Karpas-422 (cell line): ENCODE results near the gene PGGHG. TPM values are rescaled to one million over a fixed set of nuclear protein-coding genes. Genes with fewer than 3 reads are reported as not detected.
A peak's percentile ranks its signal among the peaks of the same experiment; 100 is the strongest.
"Not testable (repeated sequence)": the region's sequence is repeated elsewhere in the genome, so short reads cannot be mapped to it uniquely, and the experiment has no call there.

ENCODE experiments used
- DNase-seq: peaks from one replicate; pipeline ENCODE4 v3.0.0-alpha.2; 2015
- H2AFZ ChIP-seq: fragments of 200-600 bp; sonication (generic); 2 replicates; pipeline ENCODE4 v1.6.1; 2014; ENCODE audit warnings: antibody characterized with exemption, low read length, mixed read lengths
- H3K27ac ChIP-seq: fragments of 200-600 bp; sonication (generic); 2 replicates; pipeline ENCODE4 v1.5.1; 2014; ENCODE audit warnings: mild to moderate bottlenecking, low read length, moderate library complexity
- H3K27me3 ChIP-seq: fragments of 200-600 bp; sonication (generic); 2 replicates; pipeline ENCODE4 v1.6.1; 2014; ENCODE audit warnings: low read length, mixed read lengths
- H3K36me3 ChIP-seq: fragments of 200-600 bp; sonication (generic); 2 replicates; pipeline ENCODE4 v1.6.1; 2014; ENCODE audit warnings: low read length, mixed read lengths; ENCODE audit not compliant: insufficient read depth
- H3K4me1 ChIP-seq: fragments of 200-600 bp; sonication (generic); 2 replicates; pipeline ENCODE4 v1.6.1; 2014; ENCODE audit warnings: mild to moderate bottlenecking, low read length, mixed read lengths
- H3K4me2 ChIP-seq: fragments of 200-600 bp; sonication (generic); 2 replicates; pipeline ENCODE4 v1.6.1; 2014; ENCODE audit warnings: low read length, low read depth, mild to moderate bottlenecking; ENCODE audit not compliant: poor library complexity, severe bottlenecking
- H3K4me3 ChIP-seq: fragments of 200-600 bp; sonication (generic); 2 replicates; pipeline ENCODE4 v1.5.1; 2014; ENCODE audit warnings: mild to moderate bottlenecking, antibody characterized with exemption, low read length, mixed read lengths
- H3K79me2 ChIP-seq: fragments of 200-600 bp; sonication (generic); 2 replicates; pipeline ENCODE4 v1.6.1; 2014; ENCODE audit warnings: mild to moderate bottlenecking, low read length, mixed read lengths
- H3K9ac ChIP-seq: fragments of 200-600 bp; sonication (generic); 2 replicates; pipeline ENCODE4 v1.6.0; 2014; ENCODE audit warnings: low read length
- H3K9me2 ChIP-seq: fragments of 200-600 bp; sonication (generic), shearing (Covaris generic); replicated peaks from 2 replicates; pipeline ENCODE4 v1.6.0; 2014; ENCODE audit warnings: mild to moderate bottlenecking, low read length, moderate library complexity; ENCODE audit not compliant: insufficient read depth
- H3K9me3 ChIP-seq: fragments of 300-700, 200-600 bp; sonication (generic); 2 replicates; pipeline ENCODE4 v1.6.1; 2014; ENCODE audit warnings: low read length, mixed read lengths
- H4K20me1 ChIP-seq: fragments of 200-600 bp; sonication (generic); 2 replicates; pipeline ENCODE4 v1.6.1; 2014; ENCODE audit warnings: mild to moderate bottlenecking, antibody characterized with exemption, low read length, low read depth; ENCODE audit not compliant: insufficient read depth
- total RNA-seq: library from RNA; depleted of rRNA; stranded (reverse); fragments of >200 nt; shearing (Covaris generic); gene quantifications from 2 replicates; pipeline ENCODE4 v1.2.3, GENCODE V29; 2014; ENCODE audit warnings: low replicate concordance

The PGGHG gene
- total RNA-seq, 1 experiment from 2014 or later = 17.0 TPM

DNA sequence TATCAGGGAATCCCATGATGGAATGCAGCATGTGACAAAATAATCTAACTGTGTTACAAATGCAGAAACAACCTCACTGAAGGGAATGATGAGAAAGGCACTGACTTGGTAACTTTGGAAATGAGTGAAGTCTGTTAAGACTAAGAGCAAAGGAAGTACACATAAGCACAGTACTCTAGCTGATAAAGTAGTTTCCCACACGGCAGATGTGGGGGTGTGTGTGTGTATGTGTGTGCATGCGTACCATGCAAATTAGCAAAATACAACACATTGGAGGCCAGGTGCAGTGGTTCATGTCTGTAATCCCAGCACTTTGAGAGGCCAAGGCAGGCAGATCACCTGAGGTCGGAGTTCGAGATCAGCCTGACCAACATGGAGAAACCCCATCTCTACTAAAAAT lies 27.3 kb upstream of the PGGHG start:
- no peaks in the 10 kb centered on the region for H3K36me3 ChIP-seq
- H3K27ac ChIP-seq = no peak overlapping the region
- H3K4me2 ChIP-seq = no peak overlapping the region
- no peak overlapping the region for H2AFZ ChIP-seq
- no peaks in the 10 kb centered on the region for H3K9me2 ChIP-seq
- no peaks in the 10 kb centered on the region for H3K9me3 ChIP-seq
- H3K4me1 ChIP-seq = peaks cover 19% of the 10 kb centered on the region
- no peaks in the 10 kb centered on the region for H4K20me1 ChIP-seq
- no peak for DNase-seq
- H3K79me2 ChIP-seq = no peaks in the 10 kb centered on the region
- H3K9ac ChIP-seq = no peak overlapping the region
- H3K4me3 ChIP-seq = no peak overlapping the region
- H3K27me3 ChIP-seq = no peaks in the 10 kb centered on the region

DNA sequence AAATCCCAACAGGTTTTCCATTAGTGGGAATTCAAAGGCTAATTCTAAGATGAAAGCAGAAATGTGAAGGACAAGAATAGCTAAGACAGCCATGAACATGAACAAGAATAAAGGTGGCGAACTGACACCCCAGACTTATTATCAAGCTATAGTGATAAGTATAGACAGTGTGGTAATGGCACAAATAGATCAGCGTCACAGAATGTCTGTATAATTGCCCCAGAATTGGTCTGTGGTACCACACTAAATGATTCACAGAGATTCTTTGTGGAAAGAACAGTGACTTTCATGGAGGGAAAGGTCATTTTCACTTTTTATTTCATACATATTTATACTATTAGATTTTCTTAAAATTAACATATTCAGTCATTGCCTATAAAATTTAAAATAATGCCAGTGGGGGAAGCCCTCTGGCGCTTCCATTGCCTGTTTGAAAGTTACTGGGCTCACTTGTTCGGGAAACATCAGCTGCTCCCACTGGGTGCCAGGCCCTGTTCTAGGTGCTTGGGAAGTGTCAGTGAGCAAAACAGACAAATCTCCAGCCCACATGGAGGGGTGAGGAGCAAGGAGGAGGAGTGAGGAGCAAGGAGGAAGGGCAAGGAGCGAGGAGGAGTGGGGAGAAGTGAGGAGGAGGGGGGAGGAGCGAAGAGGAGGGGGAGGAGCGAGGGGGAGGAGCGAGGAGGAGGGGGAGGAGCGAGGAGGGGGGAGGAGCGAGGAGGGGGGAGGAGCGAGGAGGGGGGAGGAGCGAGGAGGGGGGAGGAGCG lies 22.1 kb upstream of the PGGHG start:
- Histone ChIP-seq H3K27ac (no peak overlapping the region), H4K20me1 (no peaks in the 10 kb centered on the region), H3K4me3 (no peak overlapping the region), H3K79me2 (no peaks in the 10 kb centered on the region), H2AFZ (no peak overlapping the region), H3K9me2 (no peaks in the 10 kb centered on the region), H3K9ac (no peak overlapping the region), H3K36me3 (no peaks in the 10 kb centered on the region), H3K4me1 (peaks cover 29% of the 10 kb centered on the region), H3K27me3 (no peaks in the 10 kb centered on the region), H3K4me2 (no peak overlapping the region), H3K9me3 (no peaks in the 10 kb centered on the region)
- DNase-seq = peak; percentile 70

DNA sequence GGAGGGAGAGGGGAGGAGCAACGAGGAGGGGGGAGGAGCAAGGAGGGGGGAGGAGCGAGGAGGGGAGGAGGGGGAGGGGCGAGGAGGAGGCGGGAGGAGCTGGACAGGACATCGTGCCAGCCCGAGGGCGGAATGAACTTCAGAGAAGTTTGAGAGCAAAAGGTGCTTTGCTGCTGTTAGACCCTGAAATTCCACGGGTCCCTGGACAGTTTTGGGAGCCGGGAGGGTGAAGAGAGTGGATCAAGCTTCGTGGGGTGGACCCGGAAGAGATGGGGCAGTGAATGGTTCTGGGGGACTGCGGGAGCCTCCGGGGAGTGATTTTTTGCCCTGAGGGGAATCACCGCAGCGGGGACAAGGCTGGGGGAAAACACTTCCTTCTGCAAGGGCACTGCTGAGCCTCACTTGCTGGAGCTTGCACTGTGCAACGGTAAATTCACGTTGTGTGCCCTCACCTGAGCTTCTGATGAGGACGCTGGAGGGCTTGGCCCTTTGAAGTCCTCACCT lies 21.4 kb upstream of the PGGHG start:
- peak overlapping the region; percentile 92 for H3K27ac ChIP-seq

DNA sequence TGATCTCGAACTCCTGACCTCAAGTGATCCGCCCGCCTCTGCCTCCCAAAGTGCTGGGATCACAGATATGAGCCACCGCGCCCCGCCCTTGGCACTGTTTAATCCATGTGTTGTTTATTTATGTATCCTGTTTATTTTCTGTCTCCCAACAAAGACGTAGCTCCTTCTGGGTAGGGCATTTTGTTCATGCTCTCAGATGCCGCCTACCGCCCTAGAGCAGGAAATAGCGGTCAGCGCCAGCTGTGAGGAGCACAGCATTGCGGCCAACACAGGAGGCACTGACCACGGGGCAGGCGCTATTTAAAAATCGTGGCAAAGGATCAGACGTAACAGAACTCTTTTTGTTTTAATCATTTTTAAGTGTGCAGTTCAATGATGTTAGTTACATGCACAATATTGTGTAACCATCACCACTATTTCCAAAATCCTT lies 20.2 kb upstream of the PGGHG start:
- H3K27me3 ChIP-seq, H3K36me3 ChIP-seq, H2AFZ ChIP-seq, H3K79me2 ChIP-seq, H3K9me2 ChIP-seq, H4K20me1 ChIP-seq, H3K9me3 ChIP-seq: not testable (repeated sequence)
- Histone ChIP-seq H3K9ac (peak overlapping the region; percentile 79), H3K4me2 (peak overlapping the region; percentile 78), H3K4me3 (peak overlapping the region; percentile 63), H3K4me1 (peaks cover 29% of the 10 kb centered on the region), H3K27ac (peak overlapping the region; percentile 92)
- peak; percentile 77 for DNase-seq

More for the DNA sequence above, 21.4 kb upstream of the PGGHG start:
- H3K9me3 ChIP-seq = no peaks in the 10 kb centered on the region
- no peaks in the 10 kb centered on the region for H4K20me1 ChIP-seq
- H3K9me2 ChIP-seq = no peaks in the 10 kb centered on the region
- peak; percentile 74 for DNase-seq
- peak overlapping the region; percentile 78 for H3K4me2 ChIP-seq
- H3K79me2 ChIP-seq = no peaks in the 10 kb centered on the region
- H3K9ac ChIP-seq = peak overlapping the region; percentile 79
- no peaks in the 10 kb centered on the region for H3K36me3 ChIP-seq
- H3K4me1 ChIP-seq = peaks cover 29% of the 10 kb centered on the region
- peak overlapping the region; percentile 63 for H3K4me3 ChIP-seq
- no peaks in the 10 kb centered on the region for H3K27me3 ChIP-seq
- peak overlapping the region; percentile 27; the same call in 1 of the 2 replicates for H2AFZ ChIP-seq

DNA sequence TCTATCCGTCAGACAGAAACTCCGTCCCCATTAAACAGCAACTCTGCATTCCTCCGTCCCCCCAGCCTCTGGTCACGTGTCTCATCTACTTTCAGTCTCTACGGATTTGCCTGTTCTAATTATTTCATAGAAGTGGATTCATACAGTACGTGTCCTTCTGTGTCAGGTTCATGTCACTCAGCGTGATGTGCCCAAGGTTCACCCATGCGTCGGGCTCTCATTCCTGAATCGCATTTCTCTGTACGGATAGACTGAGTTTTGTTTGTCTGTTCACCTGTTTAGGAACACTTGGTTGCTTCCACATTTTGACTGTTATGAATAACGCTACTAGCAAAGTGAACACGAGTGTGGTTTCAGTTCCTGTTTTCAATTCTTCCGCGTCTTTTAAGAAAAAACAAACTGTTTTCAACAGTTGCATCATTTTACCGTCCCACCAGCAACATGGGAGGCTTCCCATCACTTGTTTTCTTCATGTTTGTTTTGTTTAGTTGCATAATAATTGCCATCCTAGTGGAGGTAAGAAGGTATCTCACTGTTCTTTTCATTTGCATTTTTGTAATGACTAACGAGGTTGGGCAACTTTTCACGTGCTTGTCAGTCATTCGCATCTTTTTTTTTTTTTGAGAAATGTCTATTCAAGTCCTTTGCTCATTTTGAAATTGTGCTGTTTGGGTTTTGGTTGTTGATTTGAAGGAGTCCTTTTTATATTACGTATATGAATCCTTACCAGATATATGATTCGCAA lies 19.6 kb upstream of the PGGHG start:
- peak overlapping the region; percentile 78 for H3K4me2 ChIP-seq
- peak overlapping the region; percentile 90 for H2AFZ ChIP-seq

DNA sequence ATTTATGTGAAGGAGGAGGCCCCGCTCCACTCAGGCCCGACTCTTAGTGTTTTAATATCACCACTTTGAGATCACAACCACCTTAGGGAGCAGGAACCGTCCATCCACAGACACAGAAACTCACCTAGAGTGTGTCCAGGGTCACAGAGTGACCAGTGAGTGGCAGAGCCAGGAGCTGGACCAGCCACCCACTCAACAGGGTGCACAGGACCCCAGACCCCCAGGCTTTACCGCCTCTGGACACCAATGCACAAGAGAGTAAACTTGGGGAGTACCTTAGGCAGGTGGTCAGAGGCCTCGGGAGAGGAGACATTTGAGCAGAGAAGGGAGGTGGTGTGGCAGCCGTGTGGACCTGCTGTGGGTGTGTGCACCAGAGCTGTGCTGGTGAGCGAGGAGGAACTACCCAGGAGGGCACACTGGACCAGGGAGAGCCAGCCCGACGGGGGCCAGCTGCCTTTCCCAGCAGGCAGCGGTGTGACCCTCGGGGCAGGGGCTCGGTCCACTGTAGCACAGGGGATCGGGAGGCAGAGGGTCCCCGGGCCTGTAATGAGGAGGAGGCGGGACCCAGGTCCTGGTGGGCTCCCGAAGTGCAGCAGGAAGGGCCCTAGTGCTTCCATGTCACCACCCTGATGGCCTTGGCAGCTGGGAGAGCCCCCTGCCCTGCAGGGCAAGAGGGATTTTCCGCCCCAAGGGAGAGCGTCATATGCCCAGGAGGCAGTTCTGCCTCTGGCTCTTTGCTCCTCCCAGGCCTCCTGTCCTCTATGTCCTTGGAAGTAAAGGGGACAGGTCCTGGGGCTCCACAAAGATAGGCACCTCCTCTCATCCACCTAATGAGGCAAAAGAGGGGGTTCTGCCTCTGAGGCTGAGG lies 18.2 kb upstream of the PGGHG start:
- Histone ChIP-seq H3K4me3 (no peak overlapping the region), H3K36me3 (no peaks in the 10 kb centered on the region), H3K4me2 (no peak overlapping the region), H3K79me2 (no peaks in the 10 kb centered on the region), H3K27ac (no peak overlapping the region), H3K9me3 (no peaks in the 10 kb centered on the region), H4K20me1 (no peaks in the 10 kb centered on the region), H3K9ac (no peak overlapping the region), H3K4me1 (peaks cover 37% of the 10 kb centered on the region), H3K27me3 (no peaks in the 10 kb centered on the region), H2AFZ (no peak overlapping the region), H3K9me2 (no peaks in the 10 kb centered on the region)
- DNase-seq = no peak

More for the DNA sequence above, 19.6 kb upstream of the PGGHG start:
- H3K4me3 ChIP-seq = peak overlapping the region; percentile 63
- H3K27ac ChIP-seq = peak overlapping the region; percentile 92
- no peaks in the 10 kb centered on the region for H3K79me2 ChIP-seq
- no peaks in the 10 kb centered on the region for H3K9me2 ChIP-seq
- peak overlapping the region; percentile 79 for H3K9ac ChIP-seq
- H3K9me3 ChIP-seq = no peaks in the 10 kb centered on the region
- peaks cover 29% of the 10 kb centered on the region for H3K4me1 ChIP-seq
- no peaks in the 10 kb centered on the region for H4K20me1 ChIP-seq
- peak; percentile 94 for DNase-seq
- H3K27me3 ChIP-seq = no peaks in the 10 kb centered on the region
- H3K36me3 ChIP-seq = no peaks in the 10 kb centered on the region

DNA sequence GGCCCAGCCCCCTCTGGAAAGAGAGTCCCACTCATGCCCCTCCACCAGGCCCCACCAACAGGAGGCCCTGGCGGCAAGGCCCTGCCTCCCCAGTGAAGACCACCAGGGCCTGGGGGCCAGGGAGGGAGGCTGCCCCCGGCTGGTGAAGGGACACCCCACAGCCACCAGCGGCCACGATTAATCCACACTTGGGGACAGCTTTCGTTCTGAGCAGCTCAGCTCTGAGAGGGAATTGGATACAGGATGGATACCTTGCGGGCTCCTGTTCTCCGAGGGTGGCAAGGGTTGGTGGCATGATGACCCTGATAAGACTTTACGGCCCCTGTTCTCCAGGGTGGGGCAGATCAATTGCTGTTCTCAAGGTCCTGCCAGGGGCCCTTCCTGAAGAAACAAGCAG lies 17.6 kb upstream of the PGGHG start:
- no peak overlapping the region for H3K9ac ChIP-seq
- H3K4me3 ChIP-seq = no peak overlapping the region
- H3K79me2 ChIP-seq = no peaks in the 10 kb centered on the region

More for the DNA sequence above, 17.6 kb upstream of the PGGHG start:
- Histone ChIP-seq H3K4me1 (peaks cover 37% of the 10 kb centered on the region), H3K27ac (no peak overlapping the region), H3K9me3 (no peaks in the 10 kb centered on the region), H2AFZ (no peak overlapping the region), H3K36me3 (no peaks in the 10 kb centered on the region), H3K9me2 (no peaks in the 10 kb centered on the region), H3K4me2 (no peak overlapping the region), H4K20me1 (no peaks in the 10 kb centered on the region), H3K27me3 (no peaks in the 10 kb centered on the region; the same call in 1 of the 2 replicates)
- DNase-seq = no peak
